GM06990 (cell line): ENCODE data around the gene WWC2.

Experiments
- DNase-seq: peaks from one replicate; pipeline ENCODE4 v3.0.0-alpha.2; 2011; ENCODE audit not compliant: insufficient read length; ENCODE audit errors: extremely low read depth
- H3K27me3 ChIP-seq: replicated peaks from 2 replicates; pipeline ENCODE4 v1.6.0; 2011; ENCODE audit warnings: low read length; ENCODE audit not compliant: control insufficient read depth, insufficient read depth
- H3K36me3 ChIP-seq: 2 replicates; pipeline ENCODE4 v1.5.1; 2011; ENCODE audit warnings: low read length; ENCODE audit not compliant: control insufficient read depth, insufficient read depth
- H3K4me3 ChIP-seq: replicated peaks from 2 replicates; pipeline ENCODE4 v1.5.1; 2011; ENCODE audit warnings: low read depth, mild to moderate bottlenecking, control low read depth, low read length
- TF ChIP-seq, protein P1 (sequence below): IDR thresholded peaks from 2 replicates; pipeline ENCODE4 v1.5.1; 2011; ENCODE audit warnings: low read length, control low read depth, mild to moderate bottlenecking, inconsistent platforms; ENCODE audit not compliant: insufficient read depth, poor library complexity, severe bottlenecking

Gene WWC2

DNA sequence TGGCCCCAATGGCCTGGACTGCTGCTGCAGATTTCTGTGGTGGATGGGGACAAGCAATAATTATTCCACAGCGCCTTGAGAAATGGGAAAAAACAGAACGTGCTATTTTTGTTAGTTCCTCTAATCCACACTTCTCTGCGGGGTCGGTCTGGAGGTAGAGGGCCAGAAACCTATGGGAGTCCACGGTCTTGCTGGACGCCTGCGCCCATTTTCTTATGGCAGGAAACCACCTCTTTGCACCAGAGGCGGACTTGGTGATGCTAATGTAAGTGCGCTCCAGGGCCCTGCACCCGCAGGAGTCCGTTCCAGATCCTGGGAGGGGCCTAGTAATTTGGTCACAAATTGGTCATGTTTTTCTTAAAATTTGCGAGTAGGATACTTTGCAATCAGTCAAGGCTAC is 249.1 kb downstream of the WWC2 start:
- no peak overlapping the region for H3K4me3 ChIP-seq

GRCh38 chr4:183348706-183349659 is 249.9 kb downstream of the WWC2 start:
- Histone ChIP-seq H3K36me3 (no peaks in the 10 kb centered on the region), H3K4me3 (no peak overlapping the region), H3K27me3 (peaks cover 1% of the 10 kb centered on the region; the same call in 1 of the 2 replicates)
- TF ChIP-seq, protein P1, sequence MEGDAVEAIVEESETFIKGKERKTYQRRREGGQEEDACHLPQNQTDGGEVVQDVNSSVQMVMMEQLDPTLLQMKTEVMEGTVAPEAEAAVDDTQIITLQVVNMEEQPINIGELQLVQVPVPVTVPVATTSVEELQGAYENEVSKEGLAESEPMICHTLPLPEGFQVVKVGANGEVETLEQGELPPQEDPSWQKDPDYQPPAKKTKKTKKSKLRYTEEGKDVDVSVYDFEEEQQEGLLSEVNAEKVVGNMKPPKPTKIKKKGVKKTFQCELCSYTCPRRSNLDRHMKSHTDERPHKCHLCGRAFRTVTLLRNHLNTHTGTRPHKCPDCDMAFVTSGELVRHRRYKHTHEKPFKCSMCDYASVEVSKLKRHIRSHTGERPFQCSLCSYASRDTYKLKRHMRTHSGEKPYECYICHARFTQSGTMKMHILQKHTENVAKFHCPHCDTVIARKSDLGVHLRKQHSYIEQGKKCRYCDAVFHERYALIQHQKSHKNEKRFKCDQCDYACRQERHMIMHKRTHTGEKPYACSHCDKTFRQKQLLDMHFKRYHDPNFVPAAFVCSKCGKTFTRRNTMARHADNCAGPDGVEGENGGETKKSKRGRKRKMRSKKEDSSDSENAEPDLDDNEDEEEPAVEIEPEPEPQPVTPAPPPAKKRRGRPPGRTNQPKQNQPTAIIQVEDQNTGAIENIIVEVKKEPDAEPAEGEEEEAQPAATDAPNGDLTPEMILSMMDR, result no peak
- DNase-seq, result no peak

More for the DNA sequence above, 249.1 kb downstream of the WWC2 start:
- Histone ChIP-seq H3K36me3 (no peaks in the 10 kb centered on the region), H3K27me3 (peaks cover 1% of the 10 kb centered on the region; the same call in 1 of the 2 replicates)
- DNase-seq, result no peak
- TF ChIP-seq, protein P1, result no peak

DNA sequence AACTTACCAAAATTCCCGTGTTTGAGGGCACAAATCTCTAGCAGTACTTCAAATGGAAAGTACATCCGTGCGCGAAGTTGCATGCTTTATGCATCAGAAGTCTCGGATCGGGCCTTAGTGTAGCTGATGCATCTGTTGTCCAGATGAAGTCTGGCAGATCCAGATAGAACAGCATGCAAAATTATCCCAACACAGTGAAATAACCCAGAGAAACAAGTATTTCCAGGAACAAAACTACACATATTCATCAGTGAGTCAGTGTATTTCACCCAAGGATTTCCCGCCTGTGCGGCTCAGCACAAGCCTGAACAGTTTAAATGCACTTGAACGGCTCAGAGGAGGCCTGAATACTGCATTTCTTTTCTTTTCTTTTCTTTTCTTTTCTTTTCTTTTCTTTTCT is 250.6 kb downstream of the WWC2 start:
- Histone ChIP-seq H3K36me3 (no peaks in the 10 kb centered on the region), H3K27me3 (peaks cover 1% of the 10 kb centered on the region; the same call in 1 of the 2 replicates), H3K4me3 (no peak overlapping the region)
- no peak for DNase-seq
- TF ChIP-seq, protein P1, result no peak

GRCh38 chr4:183350317-183351071 is 251.4 kb downstream of the WWC2 start:
- Histone ChIP-seq H3K4me3 (no peak overlapping the region), H3K27me3 (peaks cover 1% of the 10 kb centered on the region; the same call in 1 of the 2 replicates), H3K36me3 (no peaks in the 10 kb centered on the region)
- no peak for DNase-seq
- TF ChIP-seq, protein P1, result no peak

DNA sequence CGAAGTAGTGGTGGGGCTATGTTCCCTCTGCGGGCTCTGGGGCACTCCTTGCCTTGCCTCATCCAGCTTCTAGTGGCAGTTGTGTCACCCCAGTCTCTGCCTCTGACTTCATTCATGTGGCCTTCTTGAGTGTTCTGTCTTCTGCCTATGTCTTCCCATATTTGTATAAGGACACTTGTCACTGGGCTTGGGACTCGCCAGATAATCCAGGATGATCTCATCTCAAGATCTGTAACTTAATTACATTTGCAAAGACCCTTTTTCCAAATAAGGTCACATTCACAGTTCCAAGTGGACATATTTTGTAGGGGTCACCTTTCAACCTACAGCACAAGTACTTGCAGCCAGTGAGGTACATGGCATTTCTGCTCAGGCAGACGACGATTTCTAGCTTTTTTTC is 253.5 kb downstream of the WWC2 start:
- Histone ChIP-seq H3K4me3 (no peak overlapping the region), H3K36me3 (no peaks in the 10 kb centered on the region), H3K27me3 (peaks cover 1% of the 10 kb centered on the region; the same call in 1 of the 2 replicates)
- no peak for DNase-seq
- TF ChIP-seq, protein P1, result no peak
